GM23338 (cell line): ENCODE measurements around the gene RPTOR. TPM values are rescaled to one million over a fixed set of nuclear protein-coding genes. Genes with fewer than 3 reads are reported as not detected.

ENCODE experiments used
- ATAC-seq: fragments of 200-7000 bp; cut with Tn5 transposase; 3 replicates; pipeline ENCODE4 v1.9.1; 2020
- DNase-seq: peaks from one replicate; pipeline ENCODE4 v3.0.0-alpha.2; 2015; ENCODE audit warnings: low spot score
- H2AFZ ChIP-seq: fragments of 200-600 bp; sonication (generic); 2 replicates; pipeline ENCODE4 v1.8.0; 2016; ENCODE audit warnings: antibody characterized with exemption, mild to moderate bottlenecking, moderate library complexity
- H3F3A ChIP-seq: fragments of 200-600 bp; sonication (generic); replicated peaks from 2 replicates; pipeline ENCODE4 v1.8.0; 2017; ENCODE audit warnings: antibody characterized with exemption, mixed run types, low read depth
- H3K27ac ChIP-seq: fragments of 200-600 bp; sonication (generic); 2 replicates; pipeline ENCODE4 v1.6.1; 2016; ENCODE audit warnings: low read depth
- H3K27me3 ChIP-seq: fragments of 200-600 bp; sonication (generic); 2 replicates; pipeline ENCODE4 v1.8.0; 2016; ENCODE audit warnings: mild to moderate bottlenecking, mixed run types, moderate library complexity; ENCODE audit not compliant: insufficient read depth
- H3K36me3 ChIP-seq: fragments of 200-600 bp; sonication (generic); 2 replicates; pipeline ENCODE4 v1.8.0; 2016; ENCODE audit warnings: mild to moderate bottlenecking; ENCODE audit not compliant: insufficient read depth
- H3K4me1 ChIP-seq: fragments of 200-600 bp; sonication (generic); 2 replicates; pipeline ENCODE4 v1.8.0; 2016; ENCODE audit warnings: mild to moderate bottlenecking, moderate library complexity; ENCODE audit not compliant: insufficient read depth
- H3K4me2 ChIP-seq: fragments of 200-600 bp; sonication (generic); 2 replicates; pipeline ENCODE4 v1.7.1; 2017; ENCODE audit warnings: mixed run types
- H3K4me3 ChIP-seq: fragments of 200-600 bp; sonication (generic); 2 replicates; pipeline ENCODE4 v1.6.1; 2016; ENCODE audit warnings: mixed run types
- H3K79me2 ChIP-seq: fragments of 200-600 bp; sonication (generic); replicated peaks from 2 replicates; pipeline ENCODE4 v1.8.0; 2017; ENCODE audit warnings: mild to moderate bottlenecking; ENCODE audit not compliant: insufficient read depth
- H3K9me2 ChIP-seq: fragments of 200-600 bp; sonication (generic); 2 replicates; pipeline ENCODE4 v1.8.0; 2017; ENCODE audit not compliant: insufficient read depth
- H4K20me1 ChIP-seq: fragments of 200-600 bp; sonication (generic); replicated peaks from 2 replicates; pipeline ENCODE4 v1.8.0; 2017; ENCODE audit warnings: mild to moderate bottlenecking; ENCODE audit not compliant: insufficient read depth
- H3K27ac Mint-ChIP-seq: 2 replicates; pipeline ENCODE4 v1.8.0; 2020; ENCODE audit warnings: inconsistent platforms, mild to moderate bottlenecking, moderate library complexity, mixed read lengths
- H3K27me3 Mint-ChIP-seq: 3 replicates; pipeline ENCODE4 v1.8.0; 2022; ENCODE audit warnings: low read depth, mild to moderate bottlenecking, moderate library complexity, mixed read lengths, inconsistent platforms; ENCODE audit not compliant: insufficient read depth, poor library complexity
- H3K36me3 Mint-ChIP-seq: 3 replicates; pipeline ENCODE4 v1.8.0; 2021; ENCODE audit warnings: low read depth, mild to moderate bottlenecking, inconsistent platforms, moderate library complexity, mixed read lengths
- H3K4me1 Mint-ChIP-seq: 3 replicates; pipeline ENCODE4 v1.8.0; 2020; ENCODE audit warnings: mild to moderate bottlenecking, inconsistent platforms, mixed read lengths
- H3K4me3 Mint-ChIP-seq: 3 replicates; pipeline ENCODE4 v1.8.0; 2021; ENCODE audit warnings: moderate library complexity, mild to moderate bottlenecking, inconsistent platforms, mixed read lengths
- H3K9me3 Mint-ChIP-seq: 3 replicates; pipeline ENCODE4 v1.8.0; 2020; ENCODE audit warnings: moderate library complexity, mild to moderate bottlenecking, inconsistent platforms, mixed read lengths
- CREB1 ChIP-seq: fragments of 250-450 bp; sonication (Bioruptor Pico); IDR thresholded peaks from 2 replicates; pipeline ENCODE4 v1.5.0; 2020; ENCODE audit warnings: low read depth, mild to moderate bottlenecking, moderate library complexity
- CTCF ChIP-seq, 2 experiments: fragments of 200-600 bp in 1 of 2; sonication (generic) in 1 of 2; conservative IDR thresholded peaks; 2 replicates each; pipeline versions ENCODE4 v1.5.1 to v1.6.1; 2016 to 2017; ENCODE audit warnings: antibody characterized with exemption in 2 of 2, low read depth in 2 of 2, mild to moderate bottlenecking in 2 of 2, moderate library complexity in 1 of 2
- ETS1 ChIP-seq: IDR thresholded peaks from 2 replicates; pipeline ENCODE4 v1.6.1; 2016; ENCODE audit warnings: antibody characterized with exemption
- EZH2 ChIP-seq: fragments of 200-600 bp; sonication (generic); IDR thresholded peaks from one replicate; pipeline ENCODE4 v1.8.0; 2017; ENCODE audit warnings: antibody characterized with exemption, mild to moderate bottlenecking, low read depth; ENCODE audit not compliant: unreplicated experiment
- EZH2phosphoT487 ChIP-seq: fragments of 200-600 bp; sonication (generic); IDR thresholded peaks from one replicate; pipeline ENCODE4 v1.8.1; 2018; ENCODE audit warnings: antibody characterized with exemption; ENCODE audit not compliant: unreplicated experiment
- NANOG ChIP-seq: IDR thresholded peaks from 2 replicates; pipeline ENCODE4 v1.6.1; 2016; ENCODE audit warnings: antibody characterized with exemption, borderline replicate concordance
- POLR2AphosphoS5 ChIP-seq: IDR thresholded peaks from 2 replicates; pipeline ENCODE4 v1.6.1; 2016; ENCODE audit warnings: antibody characterized with exemption, low read depth
- REST ChIP-seq: IDR thresholded peaks from one replicate; pipeline ENCODE4 v1.6.1; 2018; ENCODE audit warnings: antibody characterized with exemption; ENCODE audit not compliant: unreplicated experiment
- STAT1 ChIP-seq: IDR thresholded peaks from one replicate; pipeline ENCODE4 v1.6.1; 2016; ENCODE audit warnings: antibody characterized with exemption; ENCODE audit not compliant: unreplicated experiment
- ZNF114 ChIP-seq: fragments of 250-450 bp; sonication (Bioruptor Pico); IDR thresholded peaks from 2 replicates; pipeline ENCODE4 v1.5.0; 2020; ENCODE audit warnings: mild to moderate bottlenecking, moderate library complexity
- polyA plus RNA-seq: library from polyadenylated mRNA; unstranded; fragments of >200 nt; fragmentation: Nextera tagmentation; extraction: Ambion mirVana; gene quantifications from 2 replicates; pipeline ENCODE4 v1.2.1, GENCODE V29; 2016
- total RNA-seq: library from RNA; depleted of rRNA; stranded (reverse); fragments of >200 nt; shearing (Covaris generic); gene quantifications from 2 replicates; pipeline ENCODE4 v1.2.3, GENCODE V29; 2014

RPTOR gene
- total and polyA plus RNA-seq, 2 experiments from 2014 or later, result 9.5 to 38.0 TPM

GRCh38 chr17:80608326-80608725 lies 63.7 kb downstream of the RPTOR start (continued):
- TF ChIP-seq REST (no peak), NANOG (no peak), ETS1 (no peak), CTCF (conservative IDR thresholded peaks at IDR 0.05; ENCODE audit: low read depth in 2 of 2) (no peak), POLR2AphosphoS5 (no peak), ZNF114 (CRISPR knock-in tag) (no peak), EZH2 (no peak), EZH2phosphoT487 (no peak), STAT1 (no peak)

GRCh38 chr17:80609757-80610156 lies 65.1 kb downstream of the RPTOR start:
- H3F3A ChIP-seq, result no peaks in the 10 kb centered on the region
- no peak overlapping the region for H3K4me2 ChIP-seq
- H3K4me1 ChIP-seq, result no peaks in the 10 kb centered on the region
- Mint-ChIP-seq H3K4me1 (peaks cover 5% of the 10 kb centered on the region; the same call in 2 of the 3 replicates), H3K27me3 (peaks cover 2% of the 10 kb centered on the region), H3K27ac (no peak overlapping the region), H3K4me3 (no peak overlapping the region), H3K9me3 (no peaks in the 10 kb centered on the region), H3K36me3 (no peaks in the 10 kb centered on the region)
- H3K36me3 ChIP-seq, result no peaks in the 10 kb centered on the region
- DNase-seq (no peak), ATAC-seq (no peak)
- H2AFZ ChIP-seq, result no peak overlapping the region
- H3K27me3 ChIP-seq, result no peaks in the 10 kb centered on the region
- peaks cover 41% of the 10 kb centered on the region for H4K20me1 ChIP-seq
- no peak overlapping the region for H3K4me3 ChIP-seq
- H3K9me2 ChIP-seq, result no peaks in the 10 kb centered on the region
- TF ChIP-seq CREB1 (CRISPR knock-in tag), result no peak
- TF ChIP-seq STAT1, result no peak
- TF ChIP-seq EZH2phosphoT487, result no peak
- TF ChIP-seq CTCF (conservative IDR thresholded peaks at IDR 0.05; ENCODE audit: low read depth in 2 of 2), result no peak
- H3K79me2 ChIP-seq, result peaks cover 93% of the 10 kb centered on the region
- no peak overlapping the region for H3K27ac ChIP-seq
